Adipose tissue (tissue), 3 donors: ENCODE measurements around the gene SHROOM1. TPM values are rescaled to one million over a fixed set of nuclear protein-coding genes. Genes with fewer than 3 reads are reported as not detected.

Experiments
- H3K27ac ChIP-seq: one replicate; pipeline ENCODE4 v1.5.1; 2013; ENCODE audit warnings: low read depth, low read length
- WGBS, 3 donors: extraction: QIAGEN DNeasy Blood & Tissue Kit; methylation state at CpG; one replicate each; pipeline ENCODE4 v1.1.7; 2013; 5-methylcytosine and 5-hydroxymethylcytosine counted together
- polyA plus RNA-seq, 3 donors: library from polyadenylated mRNA; stranded (reverse); fragments of 200-250 nt; gene quantifications; one replicate each; pipeline ENCODE4 v1.2.3, GENCODE V29; 2013
- donor health status: healthy with polysubstance abuse.
- donor health status: Bipolar disorder and iron deficiency.
- donor health status: healthy.

SHROOM1 gene
- polyA plus RNA-seq, 3 donors = 7.1 to 12.6 (median 8.3) TPM

DNA sequence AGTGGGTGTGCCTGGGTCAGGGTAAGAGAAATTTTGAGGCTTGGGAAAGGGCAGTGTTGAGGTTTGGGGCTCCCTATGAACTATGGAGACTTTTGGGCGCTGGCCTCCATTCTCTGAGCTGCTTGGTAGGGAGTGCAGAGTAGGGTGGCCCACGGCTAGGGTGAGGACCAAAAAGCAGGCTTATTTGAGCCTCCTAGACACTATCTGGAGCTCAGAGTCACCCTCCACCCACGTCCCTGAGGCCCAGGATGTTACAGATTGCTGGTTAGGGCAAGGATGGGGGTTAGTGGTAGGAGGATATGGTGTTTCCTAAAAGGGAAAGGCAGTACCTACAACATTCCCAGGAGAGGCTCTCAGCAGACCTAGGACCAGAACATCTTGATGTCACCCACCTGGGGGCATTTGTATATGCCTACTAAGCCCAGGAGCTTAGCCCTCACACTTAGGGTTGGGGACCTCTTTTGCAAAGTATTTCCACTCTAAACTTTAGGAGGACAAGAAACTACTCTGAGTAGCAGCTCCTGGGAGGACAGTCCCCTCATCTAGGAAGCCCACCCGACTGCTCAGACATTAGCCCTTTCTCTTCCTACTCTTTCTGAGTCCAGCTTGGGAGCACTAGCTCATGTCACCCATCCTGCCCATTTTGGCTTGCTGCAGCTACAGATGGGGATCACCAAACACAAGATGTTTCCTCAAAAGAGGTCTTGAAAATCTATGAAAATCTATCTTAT, 2.3 kb downstream of the SHROOM1 start:
- 88 to 94% (median 92%) methylated on average over 4 of the region's 4 CpGs for WGBS, 3 donors
- H3K27ac ChIP-seq = no peak overlapping the region

DNA sequence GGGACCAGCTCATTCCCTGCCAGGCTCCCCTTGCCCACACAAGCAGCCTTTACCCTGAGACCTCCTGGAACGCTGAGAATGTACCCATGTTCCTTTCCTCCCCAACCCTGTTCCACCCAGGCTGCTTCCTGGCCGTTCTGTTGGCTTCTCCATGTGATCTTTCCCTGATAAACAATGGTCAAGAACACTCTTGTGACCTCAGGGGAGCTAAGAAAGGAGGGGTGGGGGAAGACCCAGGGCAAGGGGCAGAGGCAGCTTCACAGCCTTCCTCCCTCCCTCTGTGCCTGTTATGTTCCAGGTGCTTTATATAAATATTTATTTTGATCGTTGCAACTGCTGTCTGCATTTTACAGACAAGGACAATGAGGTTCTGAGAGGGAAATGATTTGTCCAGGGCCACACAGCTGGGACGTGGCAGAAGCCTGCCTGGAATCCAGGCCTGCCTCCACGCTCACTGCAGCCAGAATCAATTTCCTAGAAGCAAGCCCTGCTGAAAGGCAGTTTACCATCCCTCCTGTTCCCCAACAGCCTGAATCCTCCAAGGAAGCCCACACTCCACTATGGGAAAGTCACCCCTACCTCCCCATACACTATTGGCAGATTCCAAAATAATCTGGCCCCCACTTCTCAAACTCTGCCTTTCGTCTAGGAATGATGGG, 3.9 kb downstream of the SHROOM1 start:
- 71 to 76% (median 72%) methylated on average over 6 of the region's 6 CpGs for WGBS, 3 donors
- no peak overlapping the region for H3K27ac ChIP-seq

DNA sequence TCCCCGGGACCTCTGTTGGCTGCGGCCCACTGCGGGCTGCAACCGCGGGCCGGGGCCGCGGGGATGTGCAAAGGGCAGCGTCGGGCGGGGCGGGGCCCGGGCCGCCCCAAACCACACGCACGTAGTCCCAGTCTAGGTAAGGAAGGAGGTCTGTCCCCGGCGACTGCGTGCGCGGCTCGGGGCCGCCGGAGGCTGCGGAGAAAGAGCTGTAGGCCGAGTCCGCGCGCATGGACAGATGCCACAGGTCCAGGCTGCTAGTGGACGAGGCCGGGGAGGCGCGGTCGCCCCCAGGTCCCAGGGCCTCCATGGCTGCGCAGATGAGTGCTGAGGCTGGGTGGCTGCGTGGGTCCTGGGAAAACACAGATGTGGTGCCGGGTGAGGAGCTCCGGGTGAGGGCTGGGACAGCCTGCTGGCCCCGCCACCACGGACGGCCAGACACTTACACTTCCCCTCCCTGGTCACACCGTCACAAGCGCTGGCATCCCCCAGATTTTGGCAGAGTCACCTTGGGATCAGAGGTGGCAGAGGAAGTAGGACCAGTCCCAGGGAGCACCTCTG, 4.5 kb downstream of the SHROOM1 start:
- whole genome bisulfite sequencing, 3 donors = 45 to 76% (median 58%) methylated on average over 27 to 43 of the region's 43 CpGs
- H3K27ac ChIP-seq = no peak overlapping the region

DNA sequence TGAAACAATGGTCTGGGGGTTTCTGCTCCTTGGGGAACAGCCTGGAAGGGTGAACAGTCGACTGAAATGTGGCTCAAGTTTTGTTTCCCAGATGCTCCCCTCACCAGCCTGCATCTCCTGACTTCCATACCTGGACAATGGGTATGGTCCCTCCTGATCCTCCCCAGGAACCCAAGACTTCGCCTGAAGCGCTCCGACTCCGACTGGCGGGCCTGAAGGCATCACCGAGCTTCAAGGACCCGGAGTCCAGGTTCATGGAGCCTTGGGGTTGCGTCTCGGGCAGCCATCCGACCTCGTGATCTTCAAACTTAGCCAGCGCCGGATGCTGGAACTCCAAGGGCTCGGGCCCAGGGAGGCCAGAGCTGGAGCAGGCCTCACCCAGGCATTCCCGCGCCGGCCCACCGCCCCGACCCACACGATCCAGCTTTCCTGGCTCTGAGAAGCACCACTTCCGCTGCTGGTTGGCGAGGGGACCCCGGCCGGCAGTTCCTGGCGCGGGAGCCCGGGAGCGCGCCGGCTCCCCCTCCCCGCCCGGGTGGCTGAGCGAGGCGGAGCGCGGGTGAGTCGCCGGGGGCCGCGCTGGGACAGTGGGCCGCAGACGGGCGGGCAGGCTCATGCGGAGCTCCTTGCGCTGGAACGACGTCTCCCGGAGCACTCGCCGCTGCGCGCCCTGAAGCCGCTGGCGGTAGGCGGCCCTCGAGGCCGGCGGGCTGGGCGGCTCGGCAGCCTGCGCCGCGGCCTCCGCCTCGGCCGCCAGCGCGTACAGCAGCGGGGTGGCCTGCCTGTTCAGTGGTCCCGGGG, 5.2 kb downstream of the SHROOM1 start:
- H3K27ac ChIP-seq = no peak overlapping the region
- 58 to 81% (median 66%) methylated on average over 35 to 71 of the region's 71 CpGs for WGBS, 3 donors

DNA sequence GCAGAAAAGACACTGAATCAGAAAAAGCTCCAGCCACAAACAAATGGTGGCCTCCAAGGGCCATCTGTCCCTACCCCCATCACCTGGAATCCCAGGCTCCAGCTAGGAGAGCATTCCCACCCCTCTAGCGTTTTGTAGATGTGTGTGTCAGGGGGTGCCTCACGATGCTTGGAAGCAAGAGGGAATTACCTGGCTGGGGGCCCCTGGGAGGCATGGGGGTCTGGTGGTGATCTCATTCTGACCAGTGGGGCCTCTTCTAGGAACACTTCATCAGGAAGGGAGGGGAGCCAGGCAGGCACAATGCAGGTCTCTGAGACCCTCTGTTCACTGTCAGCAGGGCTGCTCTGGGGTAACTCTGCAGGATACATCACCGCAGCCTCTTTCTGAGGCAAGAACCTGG, 6.0 kb downstream of the SHROOM1 start:
- no peak overlapping the region for H3K27ac ChIP-seq
- WGBS, 3 donors = 87 to 94% (median 88%) methylated on average over 3 of the region's 3 CpGs

DNA sequence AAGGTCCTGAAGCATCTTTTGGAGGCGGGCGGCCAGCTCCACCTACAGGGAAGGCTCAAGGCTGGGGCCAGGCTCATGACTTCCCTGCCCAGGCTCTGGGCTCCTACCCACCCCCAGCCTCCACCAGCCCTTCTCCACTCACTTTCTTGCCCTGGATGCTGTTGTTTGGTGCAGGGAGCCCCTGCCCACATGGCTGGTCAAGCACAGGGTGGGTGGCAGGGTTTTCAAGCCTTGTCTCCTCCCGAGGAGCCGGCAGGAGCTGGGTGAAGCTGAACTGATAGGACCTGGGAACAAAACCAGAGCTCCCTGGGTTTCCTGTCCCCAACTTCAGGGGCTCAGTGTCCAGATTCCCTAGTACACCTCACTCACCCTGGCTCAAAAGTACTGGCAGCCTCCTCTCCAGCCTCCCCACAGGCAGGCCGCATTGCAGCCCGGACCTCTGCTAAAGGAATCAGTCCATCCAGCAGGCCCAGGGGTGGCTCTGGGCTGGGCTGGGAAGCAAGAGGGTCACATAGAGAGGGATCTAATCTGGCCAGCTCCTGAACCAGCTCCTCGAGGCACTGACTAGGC, 6.9 kb downstream of the SHROOM1 start:
- no peak overlapping the region for H3K27ac ChIP-seq
- 82 to 89% (median 85%) methylated on average over 6 to 7 of the region's 7 CpGs for WGBS, 3 donors

DNA sequence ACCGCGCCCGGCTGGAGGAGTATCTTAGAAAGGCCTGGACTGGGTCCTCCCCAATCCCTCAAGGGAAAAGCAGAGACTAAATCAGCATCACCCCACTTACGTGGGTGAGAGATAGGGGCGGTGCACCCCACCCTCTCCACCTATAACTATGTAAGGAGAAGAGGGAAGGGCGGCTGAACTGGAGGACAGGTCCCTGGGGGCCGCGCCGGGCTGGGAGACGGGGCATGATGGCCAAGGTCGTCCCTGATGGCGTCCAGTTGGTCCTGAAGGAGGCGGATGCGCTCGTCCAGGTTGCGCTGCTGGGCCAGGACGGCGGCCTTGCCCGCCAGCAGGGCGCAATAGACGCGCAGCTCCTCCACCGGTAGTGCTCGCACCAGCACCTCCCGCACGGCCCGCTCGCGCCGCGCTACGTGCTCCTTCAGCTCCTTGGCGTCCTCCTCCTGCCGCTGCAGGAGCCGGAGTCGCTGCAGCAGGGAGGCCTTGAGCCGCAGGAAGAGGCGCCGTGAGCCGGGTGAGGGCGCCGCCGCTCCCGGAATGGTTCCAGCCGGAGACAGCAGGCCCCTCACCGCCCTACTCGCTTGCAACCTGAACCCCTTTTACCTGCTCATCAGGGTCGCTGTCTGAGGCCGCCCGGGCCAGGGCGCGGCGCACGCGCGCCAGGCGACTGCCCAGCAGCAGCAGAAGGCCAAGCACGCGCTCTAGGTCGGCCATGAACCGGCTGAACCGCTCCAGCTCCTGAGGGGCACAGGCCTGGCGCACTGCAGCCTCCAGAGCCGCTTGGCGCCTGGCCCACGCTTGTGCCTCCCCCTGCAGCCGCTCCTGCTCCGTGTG, 7.6 kb downstream of the SHROOM1 start:
- WGBS, 3 donors = 22 to 42% (median 35%) methylated on average over 65 to 68 of the region's 68 CpGs
- H3K27ac ChIP-seq = no peak overlapping the region

DNA sequence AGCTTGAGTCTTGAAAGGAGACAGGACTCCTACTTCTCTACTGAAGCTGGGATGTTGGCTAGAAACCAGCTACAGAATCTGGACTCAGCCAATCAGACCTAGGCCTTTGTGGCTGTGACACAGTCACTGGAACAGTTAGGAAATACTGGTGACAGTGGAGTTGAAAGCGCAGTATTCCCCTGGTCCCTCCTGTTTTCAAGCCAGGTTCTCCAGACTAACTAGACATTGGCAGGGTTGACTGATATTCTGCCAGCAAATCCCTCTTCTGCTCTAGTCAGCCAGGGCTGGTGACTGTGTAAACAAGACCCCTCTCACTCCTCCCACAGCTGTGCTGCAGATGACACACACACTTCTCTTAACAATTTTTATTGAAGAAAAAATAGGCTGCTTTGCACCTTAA, 8.7 kb downstream of the SHROOM1 start:
- 74 to 88% (median 80%) methylated on average over 1 of the region's 1 CpG for WGBS, 3 donors
- no peak overlapping the region for H3K27ac ChIP-seq

DNA sequence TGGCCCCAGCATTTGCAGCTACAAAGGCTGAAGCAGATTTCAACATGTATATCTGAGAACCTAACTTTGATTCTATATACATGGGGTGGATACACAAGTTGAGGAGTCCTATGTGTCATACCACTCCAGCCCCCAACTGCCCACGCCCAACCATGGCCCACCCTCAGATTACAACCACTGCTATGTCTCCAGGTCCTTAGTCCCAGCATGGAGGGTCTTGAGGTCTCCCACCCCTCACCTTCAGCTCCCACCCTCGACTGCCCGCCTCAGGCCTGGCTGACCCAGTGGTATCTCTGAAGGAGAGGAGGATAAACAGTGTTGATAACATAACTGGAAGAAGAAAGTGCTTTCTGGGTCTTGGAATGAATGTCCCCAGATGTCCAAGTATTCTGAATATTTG, 9.1 kb downstream of the SHROOM1 start:
- 73 to 93% (median 85%) methylated on average over 3 of the region's 3 CpGs for WGBS, 3 donors
- no peak overlapping the region for H3K27ac ChIP-seq

DNA sequence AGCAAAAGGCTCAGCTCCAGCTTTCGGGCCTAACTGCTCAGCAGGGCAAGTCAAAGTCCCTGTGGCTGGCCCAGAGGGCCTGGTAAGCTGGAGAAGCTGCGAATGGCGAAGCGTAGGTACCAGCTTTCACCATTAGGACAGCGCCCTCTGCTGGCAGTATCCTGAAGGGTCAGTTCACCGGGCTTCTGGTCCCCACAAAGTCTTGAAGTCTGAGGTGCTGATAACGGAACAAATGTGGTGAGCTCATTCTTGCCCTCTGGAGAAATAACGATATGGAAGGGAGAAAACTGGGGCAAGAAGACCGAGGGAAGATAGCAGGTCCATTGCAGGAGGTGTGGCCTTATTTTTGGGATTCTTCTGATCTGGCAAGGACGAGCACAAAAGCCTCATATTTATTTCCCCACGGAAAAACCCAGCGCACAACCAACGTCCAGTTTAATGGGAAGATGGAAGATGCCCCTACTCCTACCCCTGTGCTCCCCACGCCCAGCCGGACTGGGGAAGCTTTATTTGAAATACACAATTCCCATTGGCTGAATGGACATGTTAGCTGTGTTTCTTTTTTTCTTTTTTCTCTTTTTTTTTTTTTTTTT, 10.2 kb downstream of the SHROOM1 start:
- WGBS, 3 donors = 17 to 27% (median 20%) methylated on average over 15 of the region's 15 CpGs
- no peak overlapping the region for H3K27ac ChIP-seq

DNA sequence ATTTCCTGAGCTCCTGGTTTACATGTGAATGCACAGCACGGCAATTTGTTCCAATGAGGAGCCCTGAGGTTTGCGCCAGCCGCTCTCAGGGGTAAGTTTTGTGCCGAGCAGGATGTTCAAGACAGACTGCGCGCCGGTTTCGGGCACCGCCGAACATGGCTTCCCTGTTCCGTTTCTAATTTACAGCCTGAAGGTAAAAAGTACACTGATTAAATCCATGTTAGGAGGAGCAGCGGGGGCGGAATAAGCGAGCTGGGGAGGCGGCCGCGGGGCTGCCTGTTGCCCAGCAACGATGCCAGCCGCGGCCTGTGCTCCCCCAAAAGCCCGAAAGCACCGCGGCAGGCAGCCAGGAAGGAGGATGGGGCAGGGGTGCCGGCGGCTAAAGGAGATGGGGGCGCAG, 11.0 kb downstream of the SHROOM1 start:
- WGBS, 3 donors = 25 to 60% (median 28%) methylated on average over 26 of the region's 26 CpGs
- no peak overlapping the region for H3K27ac ChIP-seq

DNA sequence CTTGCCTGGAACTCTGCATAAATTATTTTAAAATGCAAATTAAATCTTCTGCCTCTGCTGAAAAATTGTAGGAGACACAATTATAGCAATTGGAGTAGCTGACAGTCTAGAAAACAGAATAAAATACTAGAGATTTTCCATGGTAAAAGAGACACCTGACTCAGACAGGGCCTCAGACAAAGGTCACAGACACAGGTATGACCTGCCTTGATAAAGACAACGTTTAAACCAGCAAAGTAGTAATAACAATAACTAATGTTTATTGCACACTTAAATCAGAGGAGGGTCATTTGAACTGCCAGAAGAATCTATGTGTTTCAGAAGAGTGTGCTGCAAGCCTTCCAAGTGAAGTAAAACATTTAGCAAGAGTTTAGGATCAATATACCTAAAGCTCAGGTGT, 13.4 kb downstream of the SHROOM1 start:
- no peak overlapping the region for H3K27ac ChIP-seq
- 43 to 81% (median 74%) methylated on average over 1 of the region's 1 CpG for WGBS, 3 donors

DNA sequence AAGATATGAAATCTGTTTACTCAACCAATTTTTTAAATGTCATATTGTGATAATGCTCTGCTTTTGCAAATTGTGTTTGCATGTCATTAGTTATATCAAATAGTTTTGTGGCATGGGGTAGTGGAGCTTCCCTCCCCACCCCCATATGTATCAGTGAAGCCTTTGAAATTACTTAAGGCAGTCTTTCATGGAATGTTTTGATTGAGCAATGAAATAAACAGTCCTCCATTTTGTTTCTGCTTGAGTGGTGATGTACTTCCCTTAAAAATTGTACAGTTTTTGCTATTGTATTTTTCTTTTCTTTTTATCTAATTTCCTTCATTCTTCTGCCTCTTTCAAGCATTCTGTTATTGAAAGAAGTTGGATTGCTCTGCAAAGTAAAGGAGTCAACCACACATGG, 13.9 kb downstream of the SHROOM1 start:
- H3K27ac ChIP-seq = no peak overlapping the region

DNA sequence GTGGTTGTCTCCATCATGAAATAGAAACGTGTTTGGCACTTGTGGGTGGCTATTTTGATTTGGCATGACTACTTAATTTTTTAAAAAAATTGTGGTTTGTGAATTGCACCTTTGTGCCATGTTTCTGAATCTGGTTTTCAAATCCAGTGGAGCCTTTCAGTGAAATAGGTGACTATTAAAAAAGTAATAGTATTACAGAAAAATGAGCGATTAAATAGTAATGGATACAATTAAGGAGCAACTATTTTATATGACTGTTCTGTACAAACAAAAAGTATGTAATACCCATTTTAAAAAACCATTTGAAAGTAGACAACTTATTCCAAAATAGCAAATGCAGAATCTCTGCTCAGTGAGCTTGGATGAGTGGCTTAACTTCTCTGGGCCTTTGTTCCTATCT, 14.4 kb downstream of the SHROOM1 start:
- H3K27ac ChIP-seq = no peak overlapping the region
- 80 to 83% (median 82%) methylated on average over 2 of the region's 2 CpGs for WGBS, 3 donors

DNA sequence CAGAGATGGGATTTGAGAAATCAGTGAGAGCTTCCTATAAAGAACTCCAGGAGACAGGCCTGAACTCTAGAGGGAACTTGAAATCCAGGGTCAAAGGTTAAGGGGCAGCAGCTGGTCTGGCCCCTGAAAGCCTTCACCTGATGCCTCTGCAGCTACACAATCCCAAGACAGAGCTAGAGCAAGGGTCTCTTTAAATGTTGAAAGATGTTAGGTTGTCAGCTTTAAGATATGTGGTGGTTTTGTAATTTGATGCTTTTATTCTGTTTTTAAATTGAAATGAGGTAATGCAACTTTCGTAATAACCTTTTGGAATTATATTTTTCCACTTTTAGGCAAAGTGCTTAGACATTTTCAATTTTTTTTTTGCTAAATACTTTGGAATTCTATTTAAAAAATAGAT, 15.0 kb downstream of the SHROOM1 start:
- 86 to 97% (median 89%) methylated on average over 1 of the region's 1 CpG for WGBS, 3 donors
- H3K27ac ChIP-seq = no peak overlapping the region

DNA sequence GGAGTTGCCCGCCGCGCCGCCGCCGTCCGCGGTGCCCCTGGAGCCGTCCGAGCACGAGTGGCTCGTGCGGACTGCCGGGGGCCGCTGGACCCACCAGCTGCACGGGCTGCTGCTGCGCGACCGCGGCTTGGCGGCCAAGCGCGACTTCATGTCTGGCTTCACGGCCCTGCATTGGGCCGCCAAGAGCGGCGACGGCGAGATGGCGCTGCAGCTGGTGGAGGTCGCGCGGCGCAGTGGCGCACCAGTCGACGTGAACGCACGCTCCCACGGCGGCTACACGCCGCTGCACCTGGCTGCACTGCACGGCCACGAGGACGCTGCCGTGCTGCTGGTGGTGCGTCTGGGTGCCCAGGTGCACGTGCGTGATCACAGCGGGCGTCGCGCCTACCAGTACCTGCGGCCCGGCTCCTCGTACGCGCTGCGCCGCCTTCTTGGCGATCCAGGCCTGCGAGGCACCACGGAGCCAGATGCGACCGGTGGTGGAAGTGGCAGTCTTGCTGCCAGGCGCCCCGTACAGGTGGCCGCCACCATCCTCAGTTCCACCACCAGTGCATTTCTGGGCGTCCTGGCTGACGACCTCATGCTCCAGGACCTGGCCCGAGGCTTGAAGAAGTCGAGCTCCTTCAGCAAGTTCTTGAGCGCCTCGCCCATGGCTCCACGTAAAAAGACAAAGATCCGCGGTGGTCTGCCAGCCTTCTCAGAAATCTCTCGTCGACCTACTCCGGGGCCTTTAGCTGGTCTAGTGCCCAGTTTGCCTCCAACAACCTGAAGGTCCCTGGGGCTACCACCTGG, 15.7 kb downstream of the SHROOM1 start:
- H3K27ac ChIP-seq = no peak overlapping the region
- WGBS, 3 donors = 64 to 78% (median 67%) methylated on average over 80 to 81 of the region's 81 CpGs
